Breast epithelium (tissue), 3 donors: ENCODE measurements around the gene ADAMTS1.

Experiments
- POLR2A ChIP-seq: fragments of 450-650 bp; IDR thresholded peaks from one replicate; pipeline ENCODE4 v1.6.1; 2016; ENCODE audit warnings: antibody characterized with exemption, mild to moderate bottlenecking, moderate library complexity
- TF ChIP-seq, protein P1 (sequence below), 3 donors: fragments of 450-650 bp; IDR thresholded peaks; one replicate each; pipeline ENCODE4 v1.5.1; 2016 to 2017; ENCODE audit warnings: antibody characterized with exemption in 3 of 3, mild to moderate bottlenecking in 3 of 3, moderate library complexity in 3 of 3

- TF ChIP-seq, protein P1, sequence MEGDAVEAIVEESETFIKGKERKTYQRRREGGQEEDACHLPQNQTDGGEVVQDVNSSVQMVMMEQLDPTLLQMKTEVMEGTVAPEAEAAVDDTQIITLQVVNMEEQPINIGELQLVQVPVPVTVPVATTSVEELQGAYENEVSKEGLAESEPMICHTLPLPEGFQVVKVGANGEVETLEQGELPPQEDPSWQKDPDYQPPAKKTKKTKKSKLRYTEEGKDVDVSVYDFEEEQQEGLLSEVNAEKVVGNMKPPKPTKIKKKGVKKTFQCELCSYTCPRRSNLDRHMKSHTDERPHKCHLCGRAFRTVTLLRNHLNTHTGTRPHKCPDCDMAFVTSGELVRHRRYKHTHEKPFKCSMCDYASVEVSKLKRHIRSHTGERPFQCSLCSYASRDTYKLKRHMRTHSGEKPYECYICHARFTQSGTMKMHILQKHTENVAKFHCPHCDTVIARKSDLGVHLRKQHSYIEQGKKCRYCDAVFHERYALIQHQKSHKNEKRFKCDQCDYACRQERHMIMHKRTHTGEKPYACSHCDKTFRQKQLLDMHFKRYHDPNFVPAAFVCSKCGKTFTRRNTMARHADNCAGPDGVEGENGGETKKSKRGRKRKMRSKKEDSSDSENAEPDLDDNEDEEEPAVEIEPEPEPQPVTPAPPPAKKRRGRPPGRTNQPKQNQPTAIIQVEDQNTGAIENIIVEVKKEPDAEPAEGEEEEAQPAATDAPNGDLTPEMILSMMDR (IDR thresholded peaks at IDR 0.05), result no peak
- no peak for TF ChIP-seq POLR2A
Observed at GRCh38 chr21:26820509-26820908, 24.7 kb downstream of the ADAMTS1 start.
